Measurements from ENCODE around the gene COLGALT1. TPM values are rescaled to one million over a fixed set of nuclear protein-coding genes. Genes with fewer than 3 reads are reported as not detected.

The COLGALT1 gene
- polyA plus RNA-seq, 1 of the 3 experiments (the other 2 are of a cell fraction), result 83.8 TPM

- DNase-seq, result no peak
- Histone ChIP-seq H3K9ac (no peak overlapping the region), H3K36me3 (replicated peaks in 1 of 2; ENCODE audit: control insufficient read depth in 1 of 2, insufficient read depth in 2 of 2, low read length in 1 of 2) (no peaks in the 10 kb centered on the region), H3K79me2 (ENCODE audit: insufficient read depth) (no peaks in the 10 kb centered on the region), H4K20me1 (ENCODE audit: insufficient read depth) (no peaks in the 10 kb centered on the region), H3K4me2 (no peak overlapping the region), H3K27ac (ENCODE audit: low read depth in 2 of 2, low read length in 1 of 2) (no peak overlapping the region), H3K9me3 (no peaks in the 10 kb centered on the region), H3K27me3 (ENCODE audit: insufficient read depth) (no peaks in the 10 kb centered on the region), H3K4me3 (ENCODE audit: low read depth in 2 of 2, low read length in 1 of 2) (no peak overlapping the region), H3K4me1 (ENCODE audit: control insufficient read depth in 1 of 2, insufficient read depth in 2 of 2, low read depth in 1 of 2, low read length in 1 of 2) (no peaks in the 10 kb centered on the region; a peak in 1 of 4 replicates), H2AFZ (ENCODE audit: low read depth) (no peak overlapping the region), H3F3A (replicated peaks; ENCODE audit: insufficient read depth) (no peaks in the 10 kb centered on the region), H3K9me2 (no peaks in the 10 kb centered on the region)
- ChIA-PET POLR2A (no interaction called here), CTCF (interaction anchor here (1.2 kb wide), 1 partner anchor 36 kb away, joined by 5 read pairs; no protein-coding TSS in a partner anchor)
- TF ChIP-seq ZBTB33 (IDR thresholded peaks at IDR 0.05; ENCODE audit: borderline replicate concordance, low read depth) (no peak), SIN3A (IDR thresholded peaks at IDR 0.05; ENCODE audit: borderline replicate concordance, low read depth, low read length) (no peak), USF2 (IDR thresholded peaks at IDR 0.05; ENCODE audit: borderline replicate concordance, low read depth, low read length) (no peak), FOSL2 (IDR thresholded peaks at IDR 0.05; ENCODE audit: borderline replicate concordance, low read depth) (no peak), MEF2A (IDR thresholded peaks at IDR 0.05; ENCODE audit: borderline replicate concordance, low read depth) (no peak), EZH2phosphoT487 (IDR thresholded peaks at IDR 0.05; ENCODE audit: borderline replicate concordance, low read depth) (no peak), ELF1 (IDR thresholded peaks at IDR 0.05) (no peak), RXRA (IDR thresholded peaks at IDR 0.05; ENCODE audit: borderline replicate concordance, low read depth) (no peak), MAX (IDR thresholded peaks at IDR 0.05; ENCODE audit: low read depth) (no peak), POLR2AphosphoS5 (IDR thresholded peaks at IDR 0.05; ENCODE audit: low read depth, low read length) (no peak), NRF1 (IDR thresholded peaks at IDR 0.05; ENCODE audit: low read depth, low read length) (no peak)
- 50% methylated on average over 4 of the region's 4 CpGs for WGBS (ENCODE audit: low lambda C conversion rate)
Measured at GRCh38 chr19:17543986-17544385, 11.5 kb upstream of the COLGALT1 start.

GRCh38 chr19:17544418-17544817 lies 11.0 kb upstream of the COLGALT1 start:
- Histone ChIP-seq H3K27ac (ENCODE audit: low read depth in 2 of 2, low read length in 1 of 2) (no peak overlapping the region), H3K9me3 (no peaks in the 10 kb centered on the region), H3K4me1 (ENCODE audit: control insufficient read depth in 1 of 2, insufficient read depth in 2 of 2, low read depth in 1 of 2, low read length in 1 of 2) (no peaks in the 10 kb centered on the region; a peak in 1 of 4 replicates), H3K9me2 (no peaks in the 10 kb centered on the region), H3K36me3 (replicated peaks in 1 of 2; ENCODE audit: control insufficient read depth in 1 of 2, insufficient read depth in 2 of 2, low read length in 1 of 2) (no peaks in the 10 kb centered on the region), H4K20me1 (ENCODE audit: insufficient read depth) (no peaks in the 10 kb centered on the region), H3K79me2 (ENCODE audit: insufficient read depth) (no peaks in the 10 kb centered on the region), H3K27me3 (ENCODE audit: insufficient read depth) (no peaks in the 10 kb centered on the region), H2AFZ (ENCODE audit: low read depth) (no peak overlapping the region), H3K9ac (no peak overlapping the region), H3F3A (replicated peaks; ENCODE audit: insufficient read depth) (no peaks in the 10 kb centered on the region), H3K4me3 (ENCODE audit: low read depth in 2 of 2, low read length in 1 of 2) (no peak overlapping the region), H3K4me2 (no peak overlapping the region)
- ChIA-PET CTCF (interaction anchor here (1.2 kb wide), 1 partner anchor 36 kb away, joined by 5 read pairs; no protein-coding TSS in a partner anchor), POLR2A (no interaction called here)
- no peak for DNase-seq
- 90% methylated on average over 4 of the region's 4 CpGs for WGBS (ENCODE audit: low lambda C conversion rate)
- no peak for TF ChIP-seq TAF1 (IDR thresholded peaks at IDR 0.05; ENCODE audit: borderline replicate concordance, low read depth, low read length)
- no peak for TF ChIP-seq CTCF (IDR thresholded peaks at IDR 0.05)

Measured in SK-N-SH (cell line).